ENCODE data around the gene TMTC2. TPM values are rescaled to one million over a fixed set of nuclear protein-coding genes. Genes with fewer than 3 reads are reported as not detected.

TMTC2 gene
- polyA plus RNA-seq, 3 donors = 36.4 to 41.4 (median 37.4) TPM

DNA sequence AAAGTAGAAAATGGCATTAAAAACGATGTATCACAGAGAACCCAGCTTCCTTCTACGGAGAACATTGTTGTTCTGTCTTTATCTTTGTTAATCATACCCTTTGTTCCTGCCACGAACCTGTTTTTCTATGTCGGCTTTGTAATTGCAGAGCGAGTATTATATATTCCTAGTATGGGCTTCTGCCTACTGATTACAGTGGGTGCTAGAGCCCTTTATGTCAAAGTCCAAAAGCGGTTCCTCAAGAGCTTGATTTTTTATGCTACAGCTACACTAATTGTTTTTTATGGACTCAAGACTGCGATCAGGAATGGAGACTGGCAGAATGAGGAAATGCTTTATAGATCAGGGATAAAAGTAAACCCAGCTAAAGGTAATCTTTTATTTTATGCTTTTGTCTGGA is 209.6 kb downstream of the TMTC2 start:
- no peak for DNase-seq (ENCODE audit: extremely low read depth in 1 of 11, low read depth in 9 of 11, low spot score in 4 of 11)

DNA sequence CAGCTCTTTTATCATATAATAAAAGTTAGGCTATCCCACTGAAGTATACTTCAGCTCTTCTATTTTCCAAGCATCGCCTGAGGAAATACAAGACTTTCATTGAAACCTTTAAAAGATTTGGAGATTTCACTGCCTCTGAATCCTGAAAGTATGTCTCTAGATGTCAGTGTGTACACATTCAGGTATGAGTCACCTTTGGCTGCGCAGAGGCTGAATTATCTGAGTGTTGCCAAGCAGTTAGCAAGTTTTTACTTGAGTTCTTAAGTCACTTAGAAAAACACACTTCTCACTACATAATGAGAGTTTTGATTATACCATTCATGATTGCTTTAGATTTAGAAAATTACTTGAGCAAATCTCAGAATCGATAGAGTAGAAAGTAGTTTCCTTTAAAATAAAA is 210.3 kb downstream of the TMTC2 start:
- DNase-seq (ENCODE audit: extremely low read depth in 1 of 11, low read depth in 9 of 11, low spot score in 4 of 11) = no peak

DNA sequence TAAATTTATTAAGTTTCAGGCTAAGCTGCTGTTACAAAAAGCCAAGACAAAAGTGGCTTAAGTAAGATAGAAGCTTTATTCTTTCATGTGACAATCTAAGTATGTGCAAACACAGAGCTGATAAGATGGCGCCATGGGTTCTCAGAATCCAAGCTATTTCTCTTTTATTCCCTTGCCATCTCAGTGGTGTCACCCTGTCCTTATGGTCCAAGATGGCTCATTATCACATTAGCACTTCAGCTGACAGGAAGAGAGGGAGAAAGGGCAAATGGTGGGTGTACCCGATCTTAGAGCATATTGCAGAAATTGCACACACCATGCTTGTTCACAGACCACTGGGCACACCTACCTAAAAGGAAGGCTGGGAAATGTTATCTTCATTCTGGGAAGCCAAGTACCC is 211.7 kb downstream of the TMTC2 start:
- DNase-seq (ENCODE audit: extremely low read depth in 1 of 11, low read depth in 9 of 11, low spot score in 4 of 11) = no peak

DNA sequence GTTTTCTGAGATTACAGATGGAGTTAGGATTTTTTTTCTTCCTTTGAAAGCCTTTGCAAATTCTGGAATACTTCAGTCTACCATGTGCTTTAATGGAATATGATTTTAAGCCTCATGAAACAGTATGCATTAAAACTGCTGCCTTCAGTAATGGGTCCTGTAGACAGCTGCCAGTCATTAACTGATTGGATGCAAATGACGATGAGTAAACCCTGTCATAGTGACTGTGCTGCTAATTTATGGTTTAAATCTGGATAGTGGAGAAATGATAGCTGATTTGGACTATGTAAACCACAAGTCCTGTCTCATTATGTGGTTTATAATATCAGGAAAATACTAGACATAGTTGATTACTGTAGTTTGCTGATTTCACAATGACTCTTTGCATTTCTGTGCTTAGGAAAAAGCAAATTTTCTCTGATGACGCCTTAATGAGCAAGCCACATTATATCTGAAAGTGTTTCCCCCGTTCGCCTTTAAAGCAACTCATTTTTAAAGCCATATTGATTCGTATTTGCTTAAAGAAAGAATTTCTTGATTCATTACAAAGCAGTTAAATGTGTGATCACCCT is 217.6 kb downstream of the TMTC2 start:
- DNase-seq (ENCODE audit: extremely low read depth in 1 of 11, low read depth in 9 of 11, low spot score in 4 of 11) = no peak

DNA sequence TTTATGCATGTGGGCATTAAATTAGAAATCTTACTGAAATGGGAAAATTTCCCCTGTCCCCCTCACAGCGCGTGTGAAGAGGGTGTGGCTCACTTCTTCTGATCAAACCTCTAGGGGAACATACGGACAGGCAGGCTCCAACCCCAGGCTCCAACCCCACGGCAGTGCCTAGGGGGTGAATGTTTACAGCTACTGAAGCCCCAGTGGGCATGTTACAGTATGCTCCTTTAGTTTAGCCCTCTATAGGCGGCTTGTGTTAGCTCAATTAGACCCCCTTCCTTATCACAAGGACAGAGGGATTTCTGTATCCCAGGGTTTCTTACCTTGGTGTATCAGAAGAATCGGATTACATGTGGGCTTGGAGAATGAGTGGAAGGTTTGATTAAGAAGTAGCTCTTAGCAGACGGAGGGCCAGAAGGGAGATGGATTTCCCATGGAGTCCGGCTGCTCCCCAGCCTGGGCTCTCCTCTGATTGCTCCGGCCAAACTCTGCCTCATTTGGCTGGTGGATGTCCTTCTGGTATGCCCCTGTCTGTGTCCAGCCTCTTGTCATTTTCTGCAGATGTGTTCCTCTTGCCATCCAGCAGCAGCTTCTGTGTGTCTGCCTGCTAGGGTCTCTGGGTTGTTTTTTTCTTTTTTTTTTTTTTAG is 223.7 kb downstream of the TMTC2 start:
- no peak for DNase-seq (ENCODE audit: extremely low read depth in 1 of 11, low read depth in 9 of 11, low spot score in 4 of 11)

DNA sequence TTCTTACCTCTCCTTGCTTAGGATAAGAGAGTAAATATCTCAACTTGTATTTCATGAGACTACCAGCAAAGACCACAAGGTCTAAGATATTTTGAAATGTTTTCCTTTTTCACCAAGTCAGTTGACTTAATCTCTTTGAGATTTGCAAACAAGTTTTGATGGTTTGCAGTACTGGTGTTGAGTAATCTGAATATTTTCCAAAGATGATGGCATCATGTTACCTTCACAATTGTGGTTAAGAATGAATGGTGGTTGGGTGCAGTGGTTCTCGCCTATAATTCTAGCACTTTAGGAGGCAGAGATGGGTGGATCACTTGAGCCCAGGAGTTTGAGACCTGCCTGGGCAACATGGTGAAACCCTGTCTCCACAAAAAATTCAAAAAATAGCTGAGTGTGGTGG is 225.7 kb downstream of the TMTC2 start:
- no peak for DNase-seq (ENCODE audit: extremely low read depth in 1 of 11, low read depth in 9 of 11, low spot score in 4 of 11)

DNA sequence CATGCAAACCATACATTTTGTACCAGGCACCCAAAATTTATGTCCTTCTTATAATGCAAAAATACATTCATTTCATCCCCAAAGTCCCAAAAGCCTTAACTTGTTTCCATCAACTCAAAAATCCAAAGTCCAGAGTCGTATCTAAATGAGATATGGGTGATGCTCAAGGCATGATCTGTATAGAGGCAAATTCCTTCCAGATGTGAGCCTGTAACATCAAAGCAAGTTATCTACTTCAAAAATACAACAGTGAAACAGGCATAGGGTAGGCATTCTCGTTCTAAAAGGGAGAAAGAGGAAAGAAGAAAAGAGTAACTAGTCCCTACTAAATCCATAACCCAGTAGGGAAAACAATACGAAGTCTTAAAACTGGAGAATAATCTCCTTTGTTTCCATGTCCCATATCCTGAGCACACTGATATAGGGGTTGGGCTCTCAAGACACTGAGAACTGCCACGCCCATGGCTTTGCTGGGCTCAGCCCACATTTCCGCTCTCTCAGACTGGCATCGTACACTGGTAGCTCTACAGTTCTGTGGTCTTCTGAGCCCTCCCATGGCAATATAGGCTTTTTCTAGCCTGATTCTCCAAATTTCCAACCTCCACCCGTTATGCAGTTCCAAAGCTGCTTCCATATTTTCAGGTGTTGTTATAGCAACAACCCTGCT is 232.8 kb downstream of the TMTC2 start:
- DNase-seq (ENCODE audit: extremely low read depth in 1 of 11, low read depth in 9 of 11, low spot score in 4 of 11) = no peak

DNA sequence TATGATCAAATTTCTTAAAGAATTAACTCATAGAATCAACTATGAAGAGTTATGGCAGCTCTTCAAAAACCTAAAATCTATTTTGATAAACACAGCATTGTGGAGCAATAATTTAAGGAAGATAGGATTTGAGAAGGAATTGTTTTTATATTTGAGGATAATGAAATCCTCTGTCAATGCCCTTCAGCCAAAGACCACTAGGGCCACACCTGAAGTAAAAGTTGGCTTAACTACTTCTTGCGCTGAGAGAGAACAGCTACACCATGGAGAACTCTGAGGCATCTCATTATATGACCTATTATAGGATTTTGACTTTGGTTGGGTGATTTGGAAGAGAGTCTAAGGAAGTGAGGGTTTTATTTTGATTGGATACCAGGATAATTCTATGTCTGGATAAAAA is 237.2 kb downstream of the TMTC2 start:
- DNase-seq (ENCODE audit: extremely low read depth in 1 of 11, low read depth in 9 of 11, low spot score in 4 of 11) = no peak

DNA sequence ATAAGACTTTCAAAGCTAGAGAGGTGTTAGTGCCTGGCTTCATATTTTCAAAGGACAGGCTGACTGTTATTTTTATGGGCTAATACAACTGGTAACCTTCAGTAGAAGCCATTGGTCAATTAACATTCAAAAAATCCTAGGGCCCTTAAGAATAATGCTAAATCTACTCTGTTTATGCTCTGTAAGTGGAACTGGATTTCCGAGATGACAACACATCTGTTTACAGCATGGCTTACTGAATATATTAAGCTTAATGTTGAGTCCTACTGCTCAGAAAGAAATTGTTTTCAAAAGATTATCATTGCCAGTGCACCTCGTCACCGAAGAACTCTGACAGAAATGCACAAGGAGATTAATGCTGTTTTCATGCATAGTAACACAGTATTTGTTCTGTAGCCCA is 239.9 kb downstream of the TMTC2 start:
- DNase-seq (ENCODE audit: extremely low read depth in 1 of 11, low read depth in 9 of 11, low spot score in 4 of 11) = no peak

DNA sequence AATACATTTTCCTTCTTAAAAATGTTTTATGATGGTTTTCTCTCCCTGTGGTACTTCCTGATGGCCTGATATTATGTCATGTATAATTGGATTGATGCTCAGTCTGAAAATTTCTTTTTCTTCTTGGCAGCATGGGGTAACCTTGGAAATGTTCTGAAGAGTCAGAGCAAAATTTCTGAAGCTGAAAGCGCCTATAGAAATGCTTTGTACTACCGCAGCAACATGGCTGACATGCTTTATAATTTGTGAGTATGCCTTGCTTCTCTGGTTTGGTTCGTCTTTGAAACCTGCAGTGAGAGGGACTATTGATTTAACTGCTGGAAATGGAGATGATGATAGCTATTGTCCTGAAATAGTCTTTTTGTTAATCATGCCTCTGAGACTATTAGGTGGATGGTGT is 243.6 kb downstream of the TMTC2 start:
- DNase-seq (ENCODE audit: extremely low read depth in 1 of 11, low read depth in 9 of 11, low spot score in 4 of 11) = no peak

DNA sequence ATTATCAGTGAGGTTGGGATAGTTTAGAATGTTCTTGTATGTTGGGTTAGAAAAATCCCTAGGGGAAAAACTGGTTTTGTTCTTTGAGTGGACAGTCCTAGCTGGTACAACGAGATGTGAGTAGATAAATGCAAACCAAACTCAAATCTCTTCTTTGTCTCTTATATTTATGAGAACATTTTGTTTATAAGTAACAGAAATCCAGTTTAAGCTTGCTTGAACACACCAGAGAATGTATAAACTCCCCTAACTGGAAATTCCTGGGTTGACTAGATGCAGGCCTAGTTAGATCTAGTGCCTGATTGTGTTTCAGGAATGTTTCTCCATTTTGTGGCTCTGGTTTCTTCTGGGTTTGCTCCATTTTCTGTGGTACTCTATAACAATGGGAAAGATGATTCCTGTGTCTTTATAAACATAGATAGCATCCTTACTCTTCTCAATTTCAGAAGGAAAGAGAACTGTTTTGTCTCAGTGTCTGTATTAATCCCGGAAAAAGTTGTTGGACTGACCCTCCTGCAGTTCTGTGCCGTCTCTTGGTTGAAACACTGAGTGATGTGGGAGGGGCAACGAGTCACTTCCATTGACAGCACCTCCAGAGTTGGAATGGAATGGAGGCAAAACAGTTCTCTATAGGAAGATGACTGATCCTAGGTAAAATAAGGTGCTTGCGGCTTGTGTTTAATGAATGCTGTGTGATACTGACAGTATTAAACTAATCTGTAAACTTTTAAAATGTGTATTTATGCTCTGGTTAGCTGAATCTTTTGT is 244.8 kb downstream of the TMTC2 start:
- DNase-seq (ENCODE audit: extremely low read depth in 1 of 11, low read depth in 9 of 11, low spot score in 4 of 11) = peak in 3 of 11 donors; percentile 11 to 39 (median 23)

DNA sequence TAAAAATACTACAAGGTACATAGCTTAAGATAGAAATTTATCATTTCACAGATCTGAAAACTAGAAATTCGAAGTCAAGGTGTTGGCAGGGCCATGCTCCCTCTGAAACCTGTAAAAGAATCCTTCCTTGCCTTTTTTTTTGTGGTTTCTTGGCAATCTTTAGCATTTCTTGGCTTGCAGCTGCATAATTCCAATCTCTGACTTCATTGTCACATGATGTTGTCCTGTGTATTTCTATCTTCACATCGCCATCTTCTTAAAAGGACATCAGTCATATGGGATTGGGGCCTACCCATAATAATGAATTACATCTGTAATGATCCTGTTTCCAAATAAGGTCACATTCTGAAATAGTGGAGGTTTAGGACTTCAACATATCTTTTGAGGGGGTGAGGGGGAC is 250.4 kb downstream of the TMTC2 start:
- no peak for DNase-seq (ENCODE audit: extremely low read depth in 1 of 11, low read depth in 9 of 11, low spot score in 4 of 11)

DNA sequence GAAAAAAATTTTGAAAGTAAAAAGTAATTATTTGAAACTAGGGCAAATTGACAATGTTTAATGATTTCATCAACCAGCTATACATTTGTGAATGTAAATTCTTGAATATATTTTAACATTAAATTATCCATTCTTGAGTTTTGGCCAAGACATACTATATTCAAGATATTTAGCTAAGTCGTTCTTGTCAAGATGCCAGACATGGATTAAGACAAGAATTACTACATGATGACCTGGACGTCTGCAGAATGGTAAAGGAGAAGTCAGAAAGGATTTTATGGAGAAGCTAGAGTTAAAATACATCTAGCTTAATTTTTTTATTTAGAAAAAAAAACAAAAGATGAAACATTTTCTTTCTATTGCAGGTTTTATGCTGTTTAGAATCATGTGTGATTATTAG is 255.8 kb downstream of the TMTC2 start:
- no peak for DNase-seq (ENCODE audit: extremely low read depth in 1 of 11, low read depth in 9 of 11, low spot score in 4 of 11)

DNA sequence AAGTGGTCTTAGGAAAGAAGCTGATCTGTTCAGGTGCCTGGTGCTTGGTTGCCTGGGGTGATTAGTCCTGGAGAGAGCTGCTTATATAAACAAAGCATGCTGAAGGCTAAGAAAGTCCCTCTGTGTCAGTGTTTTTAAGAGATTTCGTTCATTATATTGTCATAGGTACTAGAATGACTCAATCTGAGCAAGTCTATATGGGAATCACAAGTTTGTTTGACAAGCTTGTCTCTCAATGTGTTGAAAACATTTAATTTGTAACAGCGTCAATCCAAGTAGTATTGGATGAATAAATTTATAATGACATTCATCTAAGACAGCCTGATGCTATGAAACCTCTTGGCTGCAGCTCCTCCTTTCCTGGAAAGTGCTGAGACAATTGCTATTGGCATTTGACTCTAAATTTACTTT is 256.3 kb downstream of the TMTC2 start:
- no peak for DNase-seq (ENCODE audit: extremely low read depth in 1 of 11, low read depth in 9 of 11, low spot score in 4 of 11)

DNA sequence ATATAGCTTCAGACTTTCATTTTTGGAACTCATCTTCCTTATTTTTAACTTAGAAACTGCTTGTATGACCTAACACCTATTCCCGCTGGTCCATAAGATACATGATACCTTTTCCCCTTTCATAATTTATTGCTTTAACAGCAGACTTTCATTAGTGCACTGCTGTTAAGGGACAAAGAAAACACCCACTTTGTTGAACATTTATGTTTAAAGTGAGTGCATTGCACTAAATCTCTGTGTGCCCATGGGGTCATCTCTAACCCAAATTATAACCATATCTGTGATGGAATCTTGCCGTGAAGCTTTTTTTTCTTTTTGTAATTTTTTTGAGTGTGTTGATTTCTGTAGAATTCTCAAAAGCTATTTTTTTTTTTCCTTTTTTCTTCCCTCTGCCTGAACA is 261.8 kb downstream of the TMTC2 start:
- DNase-seq (ENCODE audit: extremely low read depth in 1 of 11, low read depth in 9 of 11, low spot score in 4 of 11) = peak in 3 of 11 donors; percentile 9 to 20 (median 18)

DNA sequence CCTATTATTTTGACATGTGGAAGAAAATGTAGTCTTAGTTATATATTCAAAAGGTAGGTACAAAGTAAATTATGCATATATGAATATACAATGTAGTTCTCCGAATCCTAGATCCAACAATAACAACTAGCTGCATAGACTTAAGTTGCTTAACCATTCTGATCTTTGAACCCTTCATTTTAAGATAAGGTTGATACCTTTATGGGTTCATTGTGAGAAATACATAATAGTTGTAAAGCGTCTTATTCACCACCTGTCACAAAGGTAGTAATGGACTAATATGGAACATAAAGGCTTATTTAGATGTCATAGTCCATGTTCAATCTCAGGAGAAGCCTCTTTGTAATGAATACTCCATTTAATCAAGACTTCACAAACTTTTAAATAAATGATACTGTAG is 263.6 kb downstream of the TMTC2 start:
- DNase-seq (ENCODE audit: extremely low read depth in 1 of 11, low read depth in 9 of 11, low spot score in 4 of 11) = no peak

DNA sequence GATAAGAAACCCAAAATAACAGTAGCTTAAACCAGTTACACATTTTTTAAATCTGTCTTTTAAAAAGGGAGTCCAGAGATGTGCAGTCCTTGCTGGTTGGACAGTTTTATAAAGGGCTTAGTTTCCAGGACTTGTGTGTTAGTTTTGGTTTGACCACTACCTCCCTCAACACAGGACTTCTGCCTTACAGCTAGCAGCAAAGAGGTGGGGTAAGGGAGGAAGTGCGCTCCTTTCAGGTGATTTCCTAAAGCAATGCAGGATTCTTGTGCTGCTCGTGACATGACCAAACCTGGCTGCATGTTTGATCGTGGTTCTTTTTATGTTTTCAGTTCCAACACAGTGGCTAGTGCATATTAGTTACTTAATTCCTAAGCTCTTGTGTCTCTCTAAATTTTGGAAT is 266.2 kb downstream of the TMTC2 start:
- DNase-seq (ENCODE audit: extremely low read depth in 1 of 11, low read depth in 9 of 11, low spot score in 4 of 11) = no peak

DNA sequence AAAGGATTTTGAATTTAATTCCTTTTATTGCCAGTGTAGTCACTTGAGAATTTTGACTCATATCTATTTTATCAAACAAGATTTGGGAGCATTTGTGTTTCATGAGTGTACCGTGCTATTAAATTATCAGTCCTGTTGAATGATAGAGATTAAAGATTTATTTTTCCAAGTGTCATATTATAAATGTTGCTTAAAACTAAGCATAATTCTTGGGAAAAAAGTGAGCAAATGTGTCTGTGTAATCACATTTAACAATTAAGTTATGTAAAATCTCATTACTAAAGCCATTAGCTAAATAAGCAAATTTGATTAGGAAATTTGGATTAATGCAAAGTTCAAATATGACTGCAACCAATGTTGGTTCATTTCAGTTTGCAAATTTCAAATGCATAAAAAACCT is 266.7 kb downstream of the TMTC2 start:
- DNase-seq (ENCODE audit: extremely low read depth in 1 of 11, low read depth in 9 of 11, low spot score in 4 of 11) = no peak

DNA sequence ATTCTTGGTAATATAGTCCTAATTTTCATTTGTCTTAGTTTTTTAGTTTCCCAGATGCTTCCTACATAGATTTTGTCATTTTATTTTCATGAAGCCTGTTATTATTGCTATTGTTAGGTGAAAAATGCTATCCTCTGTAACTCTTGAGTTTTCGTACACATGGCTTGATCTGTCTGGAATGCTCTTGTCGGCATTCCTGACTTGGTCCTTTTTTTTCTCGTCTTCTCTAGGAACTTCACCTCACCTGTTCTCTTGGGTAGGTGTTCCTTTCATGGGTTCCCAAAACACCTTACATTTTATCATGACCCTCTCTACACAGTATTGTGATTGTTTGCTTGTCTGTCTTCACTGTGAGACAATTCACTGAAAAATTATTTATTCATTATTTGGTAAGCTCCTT is 267.4 kb downstream of the TMTC2 start:
- DNase-seq (ENCODE audit: extremely low read depth in 1 of 11, low read depth in 9 of 11, low spot score in 4 of 11) = no peak

DNA sequence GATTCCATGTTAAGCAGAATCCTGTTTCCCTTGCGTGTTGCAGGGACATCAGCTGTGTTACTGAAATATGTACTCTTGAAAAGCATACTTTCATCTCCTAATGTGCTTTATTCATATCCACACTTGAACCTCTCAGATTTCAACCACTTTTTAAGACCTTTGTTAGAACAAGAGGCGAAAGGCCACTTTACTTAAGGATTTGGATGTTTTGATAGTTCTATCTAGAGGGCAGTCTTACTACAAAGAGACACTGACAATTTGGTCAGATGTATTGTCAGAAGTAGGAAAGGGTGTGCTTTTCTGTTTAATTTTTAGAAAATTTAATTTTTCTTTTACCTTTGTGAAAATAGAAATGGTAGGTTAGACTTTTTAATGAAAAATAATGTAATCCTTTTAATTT is 267.9 kb downstream of the TMTC2 start:
- DNase-seq (ENCODE audit: extremely low read depth in 1 of 11, low read depth in 9 of 11, low spot score in 4 of 11) = no peak

All from renal cortex interstitium (tissue), 11 donors.